HG02571 (cell line): ENCODE measurements around the gene CCNY.
"Not testable (repeated sequence)": the region's sequence is repeated elsewhere in the genome, so short reads cannot be mapped to it uniquely, and the experiment has no call there.

ENCODE experiments used
- ATAC-seq: cut with Tn5 transposase; IDR thresholded peaks from one replicate; pipeline ENCODE4 v1.9.1; 2021; ENCODE audit warnings: mild to moderate bottlenecking, moderate library complexity; ENCODE audit not compliant: unreplicated experiment

The CCNY gene

DNA sequence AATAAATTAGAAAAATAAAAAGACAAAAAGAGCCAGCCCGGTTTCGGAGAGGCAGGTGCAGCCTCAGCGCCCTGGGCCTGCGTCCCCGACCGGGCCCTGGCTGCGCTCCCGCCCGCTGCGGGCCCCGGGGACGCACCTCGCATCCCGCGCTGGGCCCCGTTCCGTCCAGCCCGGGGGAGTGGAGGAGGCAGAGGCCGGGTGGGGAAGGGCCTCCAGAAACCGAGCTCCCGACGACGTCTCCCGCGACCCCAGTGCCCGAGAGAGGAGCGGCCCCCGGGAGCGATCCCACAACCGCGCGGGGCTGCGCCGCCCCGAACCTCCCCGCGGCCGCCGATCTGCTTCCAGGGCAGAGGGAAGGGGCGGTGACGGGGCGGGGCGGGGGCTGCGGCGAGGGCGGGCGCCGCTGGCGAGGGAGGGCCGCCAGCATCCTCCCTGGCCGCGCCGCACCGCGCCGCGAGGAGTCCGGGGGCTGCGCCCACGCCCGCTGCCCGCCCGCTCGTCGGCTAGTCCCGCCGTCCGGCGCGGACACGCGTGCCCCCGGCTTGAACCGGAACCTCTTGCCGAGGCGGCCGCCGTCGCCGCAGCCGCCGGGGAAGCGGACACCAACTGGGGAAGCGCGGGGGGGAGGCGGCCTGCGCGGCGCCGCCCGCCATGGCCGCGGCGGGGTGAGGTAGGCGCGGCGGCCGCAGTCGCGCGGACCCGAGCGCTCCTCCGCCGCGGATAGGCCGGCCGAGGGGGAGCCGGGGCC, at the start of gene CCNY:
Gene CCNY, plus strand, starts transcription at position 426 of the 748 bp plus-strand sequence. CDS start 545 bp downstream, outside the sequence.
- peak; percentile 56 for ATAC-seq

DNA sequence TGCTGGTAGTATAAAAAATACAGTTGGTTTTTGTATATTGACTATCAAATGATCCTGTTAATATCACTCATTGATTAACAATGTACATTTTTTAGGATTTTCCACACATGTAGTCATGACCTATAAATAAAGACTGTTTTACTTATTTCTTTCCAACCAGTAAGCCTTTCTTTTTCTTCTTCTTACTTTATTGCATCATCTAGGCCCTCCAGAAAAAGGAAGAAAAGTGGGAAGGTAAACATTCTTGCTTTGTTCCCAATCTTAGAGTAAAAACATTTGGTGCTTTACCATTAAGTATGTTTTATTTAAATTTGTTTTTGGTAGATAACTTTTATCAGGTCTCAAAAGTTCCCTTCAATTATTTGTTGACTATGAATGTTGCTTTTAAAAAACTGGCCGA, 47.1 kb upstream of the CCNY start:
- no peak for ATAC-seq

DNA sequence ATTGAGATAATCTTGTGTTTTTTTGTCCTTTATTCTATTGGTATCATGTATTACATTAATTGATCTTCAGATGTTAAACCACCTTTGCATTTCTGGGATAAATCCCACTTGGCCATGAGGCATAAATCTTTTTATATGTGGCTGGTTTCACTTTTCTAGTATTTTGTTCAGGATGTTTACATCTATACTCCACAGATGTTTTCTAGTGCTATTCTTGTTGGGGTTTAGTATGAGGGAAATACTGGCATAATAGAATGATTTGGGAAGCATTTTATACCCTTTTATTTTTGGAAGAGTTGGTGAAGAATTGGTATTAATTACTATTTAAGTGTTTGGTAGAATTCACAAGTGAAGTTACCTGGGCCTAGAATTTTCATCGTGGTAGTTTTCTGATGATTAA, 41.8 kb upstream of the CCNY start:
- no peak for ATAC-seq

DNA sequence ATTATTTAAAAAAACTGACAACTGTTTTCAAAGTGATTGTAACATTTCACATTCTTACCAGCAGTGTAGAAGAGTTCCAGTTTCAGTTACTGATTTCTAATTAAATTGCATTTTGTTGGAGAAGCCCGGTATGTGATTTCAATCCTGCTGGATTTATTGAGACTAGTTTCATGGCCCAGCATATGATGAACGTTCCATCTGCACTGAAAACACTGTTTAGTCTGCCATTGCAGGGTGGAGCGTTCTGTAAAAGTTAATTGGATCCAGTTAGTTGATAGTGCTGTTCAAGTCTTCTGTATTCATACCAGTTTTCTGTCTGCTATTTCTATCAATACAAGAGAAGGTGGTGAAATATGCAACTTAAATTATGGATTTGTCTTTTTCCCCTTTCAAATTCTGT, 37.3 kb upstream of the CCNY start:
- no peak for ATAC-seq

DNA sequence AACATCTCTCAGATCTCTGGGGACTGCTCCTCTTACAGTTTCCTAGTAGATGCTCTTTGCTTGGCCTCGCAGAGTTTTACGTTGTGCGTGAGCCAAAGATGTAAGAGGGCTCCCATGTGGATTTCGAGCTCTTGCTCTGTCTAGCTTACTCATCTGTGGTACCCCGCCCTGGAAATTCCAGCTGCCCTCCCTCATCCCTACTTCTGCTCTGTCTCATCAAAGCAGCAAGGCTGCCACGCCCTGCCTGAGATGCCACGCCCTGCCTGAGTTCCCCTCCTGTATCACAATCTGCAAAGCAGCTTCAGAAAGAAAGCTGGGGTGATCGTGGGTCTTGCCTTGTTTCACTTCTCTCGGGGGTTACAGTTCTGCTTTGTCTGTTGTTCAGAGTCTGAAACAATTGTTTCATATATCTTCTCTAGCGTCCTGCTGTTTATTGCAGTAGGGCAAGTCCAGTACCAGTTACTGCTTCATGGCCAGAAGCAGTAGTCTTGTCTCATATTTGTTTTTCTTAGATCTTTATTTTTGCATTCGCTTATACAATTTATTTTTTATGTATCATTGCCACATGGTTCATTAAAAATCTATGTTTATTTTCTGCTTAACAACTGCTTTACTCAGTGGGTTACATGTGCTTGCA, 36.1 kb upstream of the CCNY start:
- ATAC-seq, result peak; percentile 96

DNA sequence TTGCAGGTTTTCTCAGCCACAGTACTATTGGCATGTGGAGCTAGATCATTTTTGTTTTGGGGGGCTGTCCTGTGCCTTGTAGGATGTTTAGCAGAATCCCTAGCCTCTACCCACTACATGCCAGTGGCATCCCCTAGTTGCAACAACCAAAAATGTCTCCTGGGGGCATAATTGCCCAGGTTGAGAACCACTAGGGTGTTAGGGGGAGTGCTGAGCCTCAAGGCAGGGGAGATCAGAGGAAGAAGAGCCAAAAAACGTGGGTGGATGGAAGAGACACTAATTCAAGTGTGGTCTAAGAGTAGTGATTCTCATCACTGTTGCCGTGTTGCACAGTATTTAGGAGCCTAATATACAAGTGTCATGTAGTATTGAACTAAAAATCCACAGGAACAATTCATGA, 31.7 kb upstream of the CCNY start:
- ATAC-seq, result no peak

DNA sequence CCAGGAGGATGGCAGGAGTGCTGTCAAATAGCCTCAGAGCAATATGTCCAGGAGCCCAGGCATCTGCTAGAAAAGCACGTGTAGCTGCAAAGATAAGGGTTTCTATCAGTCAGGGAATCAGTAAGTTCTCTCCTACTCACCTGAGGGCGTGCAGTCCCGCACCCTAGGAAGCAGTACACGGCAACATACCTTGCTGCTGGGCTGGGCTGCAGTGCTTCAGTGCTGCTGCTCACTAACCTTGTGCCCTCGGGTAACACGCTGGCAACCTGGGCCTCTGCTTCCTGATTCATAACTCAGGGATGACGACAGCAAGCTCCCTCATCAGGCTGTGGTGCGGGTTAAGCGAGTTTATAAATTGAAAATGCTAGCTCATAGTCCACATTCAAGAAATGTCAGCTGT, 29.5 kb upstream of the CCNY start:
- ATAC-seq, result no peak

DNA sequence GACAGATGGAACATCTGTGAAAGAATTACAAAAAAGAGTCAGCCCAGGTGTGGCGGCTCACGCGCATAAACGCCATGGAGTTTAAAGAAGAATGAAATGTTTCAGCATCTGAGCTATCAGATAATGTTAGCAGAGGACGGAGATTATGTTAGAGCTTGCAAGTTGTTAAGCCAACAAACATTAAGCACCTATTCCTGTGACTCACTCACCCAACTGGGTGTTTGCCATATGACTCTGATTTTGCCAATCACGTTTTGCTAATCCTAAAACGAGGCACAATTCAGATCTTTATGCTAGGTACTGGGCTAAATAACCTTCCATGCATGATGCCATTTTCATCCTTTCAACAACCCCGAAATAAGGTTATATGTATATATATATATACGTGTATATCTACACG, 29.0 kb upstream of the CCNY start:
- ATAC-seq, result no peak

DNA sequence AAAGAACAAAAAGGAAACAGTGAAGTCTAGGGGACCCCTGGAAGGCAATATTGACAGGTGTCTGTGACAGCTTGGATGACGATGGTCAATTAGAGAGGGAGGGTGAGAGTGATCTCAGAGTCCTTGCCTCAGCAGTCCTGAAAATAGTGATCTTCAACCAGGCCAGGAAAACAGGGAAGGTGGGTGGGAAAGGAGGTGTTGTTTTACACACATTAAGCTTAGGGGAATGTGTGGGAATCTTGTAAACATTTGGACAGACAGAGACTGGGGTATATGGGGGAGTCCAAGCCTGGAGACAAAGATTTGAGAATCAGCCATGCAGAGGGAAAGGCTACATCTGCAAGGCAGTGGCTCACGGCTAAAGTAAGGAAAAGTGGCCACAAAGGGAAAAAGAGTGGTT, 27.5 kb upstream of the CCNY start:
- no peak for ATAC-seq

DNA sequence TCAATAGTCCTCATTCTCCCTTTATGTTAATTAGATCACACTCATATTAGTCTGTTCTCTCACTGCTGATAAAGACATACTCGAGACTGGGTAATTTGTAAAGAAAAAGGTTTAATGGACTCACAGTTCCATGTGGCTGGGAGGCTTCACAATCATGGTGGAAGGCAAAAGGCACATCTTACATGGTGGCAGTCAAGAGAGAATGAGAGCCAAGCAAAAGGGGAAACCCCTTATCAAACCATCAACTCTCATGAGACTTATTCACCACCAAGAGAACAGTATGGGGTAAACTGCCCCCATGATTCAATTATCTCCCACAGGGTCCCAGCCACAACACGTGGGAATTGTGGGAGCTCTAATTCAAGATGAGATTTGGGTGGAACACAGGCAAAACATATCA, 22.2 kb upstream of the CCNY start:
- ATAC-seq, result not testable (repeated sequence)

DNA sequence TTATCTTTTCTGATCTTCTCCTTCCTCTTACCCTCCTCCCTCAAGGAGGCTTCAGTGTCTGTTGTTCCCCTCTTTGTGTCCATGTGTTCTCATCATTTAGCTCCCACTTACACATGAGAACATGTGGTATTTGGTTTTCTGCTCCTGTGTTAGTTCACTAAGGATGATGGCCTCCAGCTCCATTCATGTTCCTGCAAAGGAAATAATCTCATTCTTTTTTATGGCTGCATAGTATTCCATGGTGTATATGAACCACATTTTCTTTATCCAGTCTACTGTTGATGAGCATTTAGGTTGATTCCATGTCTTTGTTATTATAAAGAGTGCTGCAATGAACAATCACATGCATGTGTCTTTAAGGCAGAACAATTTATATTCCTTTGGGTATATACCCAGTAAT, 21.1 kb upstream of the CCNY start:
- ATAC-seq, result not testable (repeated sequence)

DNA sequence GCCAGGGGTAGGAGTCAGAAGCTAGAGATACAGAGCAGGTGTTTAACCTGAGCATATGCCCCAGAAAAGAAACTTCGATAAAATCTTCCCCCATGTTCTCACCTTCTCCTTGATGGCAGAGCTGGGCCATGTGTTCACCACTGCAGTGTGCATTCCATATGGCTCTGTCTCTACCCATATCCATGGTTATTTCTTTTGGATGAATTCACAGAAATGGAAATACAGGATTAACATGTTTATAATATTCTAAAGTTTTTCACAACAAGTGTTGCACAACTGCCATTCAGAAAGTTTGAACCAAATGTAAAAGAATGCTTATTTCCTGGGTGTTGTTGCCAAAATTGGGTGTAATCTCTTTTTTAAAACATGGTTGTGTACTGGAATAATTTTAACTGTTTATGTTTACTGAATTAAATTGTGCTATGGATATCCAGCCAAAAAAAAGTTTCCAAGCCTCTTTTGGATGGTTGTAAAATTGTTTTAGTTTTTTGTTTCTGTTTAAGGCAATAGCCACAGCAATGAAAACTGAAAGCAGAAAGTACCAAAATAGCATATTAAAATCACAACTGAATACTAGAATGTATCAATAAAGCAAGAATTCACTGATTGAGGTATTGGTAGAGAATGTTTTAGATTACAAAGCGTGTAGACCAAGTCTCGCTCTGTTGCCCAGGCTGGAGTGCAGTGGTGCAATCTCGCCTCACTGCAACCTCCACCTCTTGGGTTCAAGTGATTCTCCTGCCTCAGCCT, 19.9 kb upstream of the CCNY start:
- ATAC-seq, result peak; percentile 55

DNA sequence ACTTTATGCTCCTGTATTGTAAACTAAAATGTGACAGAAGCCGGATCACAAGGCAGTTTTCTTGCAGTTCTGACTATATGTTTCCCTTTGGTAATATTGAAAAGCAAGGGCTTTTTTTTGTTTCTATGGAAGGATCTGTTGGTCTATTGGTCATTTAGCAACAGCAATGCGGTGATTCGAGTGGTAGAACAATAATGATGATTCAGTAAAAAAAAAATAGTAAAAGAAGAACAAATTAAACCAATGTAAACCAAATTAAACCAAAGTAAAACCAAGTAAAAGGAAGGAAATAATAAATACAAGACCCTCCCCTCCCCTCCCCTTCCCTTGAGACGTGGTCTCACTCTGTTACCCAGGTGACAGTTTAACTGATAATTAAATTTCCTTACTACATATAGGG, 17.8 kb upstream of the CCNY start:
- no peak for ATAC-seq

DNA sequence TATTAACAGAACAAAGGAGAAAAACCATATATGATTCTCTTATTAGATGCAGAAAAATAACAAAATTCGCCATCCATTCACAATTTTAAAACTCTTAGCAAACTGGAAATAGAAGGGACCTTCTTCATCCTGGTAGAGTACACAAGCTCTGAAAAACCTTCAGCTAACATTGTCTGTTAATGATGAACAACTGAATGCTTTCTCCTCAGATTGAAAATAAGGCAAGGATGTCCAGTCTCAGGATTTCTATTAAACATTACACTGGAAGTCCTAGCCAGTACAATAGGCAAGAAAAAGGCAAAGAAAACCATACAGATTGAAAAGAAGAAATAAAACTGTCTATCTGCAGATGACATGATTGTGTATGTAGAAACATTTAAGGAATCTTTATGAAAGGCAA, 16.0 kb upstream of the CCNY start:
- ATAC-seq, result no peak

DNA sequence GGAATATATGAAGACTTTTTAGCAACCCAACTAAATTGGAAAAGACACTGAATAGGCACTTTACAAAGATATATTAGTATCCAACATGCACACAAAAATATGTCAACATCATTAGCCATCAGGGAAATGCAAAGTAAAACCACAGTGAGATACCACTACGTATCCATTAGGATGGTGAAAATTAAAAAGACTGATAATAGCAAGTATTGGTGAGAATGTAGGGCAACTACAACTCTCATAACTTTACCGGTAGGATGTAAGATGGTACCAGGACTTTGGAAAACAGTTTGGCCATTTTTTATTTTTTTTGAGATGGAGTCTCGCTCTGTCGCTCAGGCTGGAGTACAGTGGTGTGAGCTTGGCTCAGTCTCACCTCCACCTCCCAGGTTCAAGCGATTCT, 13.7 kb upstream of the CCNY start:
- no peak for ATAC-seq

DNA sequence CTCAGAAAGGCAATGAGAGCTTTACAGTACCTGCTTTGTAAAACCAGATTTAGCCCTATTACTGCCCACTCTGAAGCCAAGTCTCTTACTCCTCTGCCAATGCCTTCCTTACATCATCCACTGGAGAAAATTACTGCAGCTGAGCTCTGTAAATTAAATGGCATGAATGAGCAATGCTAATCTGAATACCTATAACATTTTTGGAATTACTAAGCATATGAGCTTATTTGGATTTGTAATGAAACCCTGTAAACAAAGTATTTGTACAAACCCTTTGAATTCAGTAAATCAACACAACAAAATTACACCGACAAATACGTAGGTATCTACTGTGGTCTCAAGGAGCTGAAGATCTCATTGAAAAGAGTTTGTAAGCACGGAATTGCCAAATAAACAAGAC, 12.1 kb upstream of the CCNY start:
- ATAC-seq, result no peak

DNA sequence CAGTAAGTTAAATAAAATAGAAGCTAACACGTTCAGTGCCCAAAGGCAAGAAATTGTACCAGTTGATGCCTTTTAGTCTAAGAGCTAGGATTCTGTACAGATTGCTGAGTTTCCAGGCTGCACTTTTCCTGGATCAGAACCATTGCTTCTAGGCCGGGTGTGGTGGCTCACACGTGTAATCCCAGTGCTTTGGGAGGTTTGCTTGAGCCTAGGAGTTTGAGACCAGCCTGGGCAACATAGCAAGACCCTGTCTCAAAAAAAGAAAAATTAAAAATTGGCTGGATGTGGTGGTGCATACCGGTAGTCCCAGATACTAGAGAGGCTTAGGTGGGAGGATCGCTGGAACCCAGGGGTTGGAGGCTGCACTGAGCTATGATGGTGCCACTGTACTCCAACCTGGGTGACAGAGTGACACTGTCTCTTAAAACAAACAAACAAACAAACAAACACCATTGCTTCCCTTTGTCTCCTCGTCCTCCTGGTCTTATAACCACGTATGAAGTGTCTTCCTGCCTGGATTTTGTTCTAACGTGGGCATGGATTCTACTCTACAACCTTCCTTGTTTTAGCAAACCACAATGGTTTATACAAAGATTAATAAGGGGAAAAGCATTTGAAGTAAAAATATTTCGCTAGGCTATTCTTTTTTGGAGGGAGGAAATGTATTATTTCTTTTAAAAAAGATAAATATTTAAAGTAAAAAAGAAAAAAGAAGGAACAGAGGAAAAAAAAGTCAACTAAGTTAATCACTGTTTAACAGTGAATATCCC, 9.7 kb upstream of the CCNY start:
- ATAC-seq, result no peak

DNA sequence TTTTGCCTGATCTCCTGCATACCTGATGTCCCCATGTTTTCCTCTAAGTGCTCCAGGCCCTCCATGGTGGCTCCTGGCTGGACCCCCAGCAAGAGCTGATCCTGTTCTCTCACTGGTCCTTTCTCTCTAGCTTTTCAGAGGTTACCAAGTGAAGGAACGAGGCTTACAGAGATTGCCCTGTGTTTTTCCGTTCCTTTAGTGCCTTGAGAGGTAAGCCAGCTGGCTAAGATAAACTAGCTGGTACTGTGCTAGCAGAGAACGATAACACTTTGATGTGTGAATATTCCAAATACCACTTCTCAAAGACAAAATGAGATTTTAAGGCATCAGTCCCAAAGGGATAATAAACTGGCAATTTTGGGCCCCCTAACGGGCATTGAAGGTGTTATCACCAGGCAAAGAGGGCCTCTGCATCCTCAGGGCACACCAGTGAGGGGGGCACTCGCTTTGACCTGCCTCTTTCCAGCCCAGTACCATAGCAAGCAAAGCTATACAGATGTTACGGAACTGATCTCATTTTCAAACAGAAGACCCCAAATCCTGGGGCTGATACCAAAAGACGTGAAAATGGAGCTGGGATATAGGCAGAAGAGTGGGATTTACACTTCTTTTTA, 8.4 kb upstream of the CCNY start:
- ATAC-seq, result no peak

DNA sequence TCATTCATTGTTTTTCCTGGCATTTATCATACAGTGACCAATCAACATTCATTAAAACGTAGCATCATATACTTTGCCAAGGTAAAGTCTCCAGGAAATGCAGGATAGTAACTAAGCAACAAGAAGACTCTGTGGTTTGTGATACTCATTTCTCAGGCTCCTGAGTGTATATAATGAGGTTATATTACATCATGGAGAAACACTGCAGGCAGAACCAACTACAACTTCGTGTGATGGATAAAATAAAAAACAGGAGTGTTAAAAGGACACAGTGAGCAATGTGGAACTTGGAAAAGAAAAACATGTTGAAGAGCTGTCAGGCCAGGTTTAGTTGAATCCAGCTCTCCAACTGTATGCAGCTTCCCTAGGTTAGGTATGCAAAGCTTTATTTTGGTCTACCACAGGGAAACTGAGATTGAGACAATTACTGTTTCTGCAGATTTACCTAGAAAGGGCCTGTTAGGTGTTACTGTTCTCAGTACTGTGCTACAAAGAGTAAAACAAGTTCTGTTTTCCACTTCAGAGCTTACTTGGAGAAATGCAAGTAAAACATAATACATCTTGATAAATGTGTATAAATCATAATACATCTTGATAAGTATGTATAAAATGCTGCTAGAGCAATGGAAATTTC, 7.8 kb upstream of the CCNY start:
- no peak for ATAC-seq

DNA sequence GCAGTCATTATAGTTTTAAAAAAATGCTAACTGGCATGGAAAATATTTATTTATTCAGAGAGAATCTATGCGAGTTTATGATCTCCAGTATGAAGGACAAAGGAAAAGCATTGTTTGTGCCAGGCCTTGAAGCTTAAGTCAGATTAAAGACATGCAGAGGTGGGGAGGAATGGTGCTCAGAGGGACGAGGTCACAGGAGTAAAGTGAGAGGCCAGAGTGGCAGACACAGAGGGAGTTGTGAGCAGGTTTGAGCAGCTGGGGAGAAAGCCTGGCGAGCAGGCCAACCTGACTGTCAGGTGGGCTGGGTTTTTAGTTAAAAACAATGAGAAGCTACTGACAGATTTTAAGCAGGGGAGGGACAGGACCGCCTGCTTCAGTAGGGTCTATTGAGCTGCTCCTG, 6.8 kb upstream of the CCNY start:
- no peak for ATAC-seq
